H1 (cell line): ENCODE results near the gene MYADM. TPM values are rescaled to one million over a fixed set of nuclear protein-coding genes. Genes with fewer than 3 reads are reported as not detected.

Experiments
- CTCF ChIA-PET: fragments of 300-600 bp; sonication (Branson Sonifier 250); formaldehyde crosslinking; loops from one replicate; lab custom pipeline; 2021; ENCODE audit not compliant: partially characterized antibody; lab: Charles Lee
- POLR2A ChIA-PET: fragments of 300-600 bp; sonication (Branson Sonifier 250); formaldehyde crosslinking; loops from one replicate; lab custom pipeline; 2021; ENCODE audit warnings: inconsistent platforms; ENCODE audit not compliant: partially characterized antibody; lab: Charles Lee
- DNase-seq, 2 experiments: peaks; one replicate each; pipeline versions ENCODE4 v3.0.0 to v3.0.0-alpha.2; 2010 to 2022; ENCODE audit warnings: low spot score in 2 of 2, low read depth in 1 of 2, mixed read lengths in 1 of 2
- FAIRE-seq: peaks from 2 replicates; lab custom pipeline; 2011; peaks lifted over from hg19 to GRCh38; lab: Jason Lieb, UNC
- H2AFZ ChIP-seq: 2 replicates; pipeline ENCODE4 v1.8.1; 2012; ENCODE audit warnings: low read length, inconsistent platforms
- H2AK5ac ChIP-seq: 2 replicates; pipeline ENCODE4 v1.6.1; 2013; ENCODE audit warnings: low read depth, low read length
- H2BK120ac ChIP-seq: replicated peaks from 2 replicates; pipeline ENCODE3; 2013; ENCODE audit warnings: low read depth, low read length, inconsistent platforms
- H2BK12ac ChIP-seq: 2 replicates; pipeline ENCODE4 v1.6.1; 2013; ENCODE audit warnings: low read depth, low read length
- H2BK15ac ChIP-seq: 2 replicates; pipeline ENCODE4 v1.6.1; 2013; ENCODE audit warnings: low read length
- H2BK20ac ChIP-seq: 2 replicates; pipeline ENCODE4 v1.6.1; 2013; ENCODE audit warnings: low read length
- H2BK5ac ChIP-seq: 2 replicates; pipeline ENCODE4 v1.6.1; 2013; ENCODE audit warnings: low read depth, low read length
- H3K14ac ChIP-seq: 2 replicates; pipeline ENCODE4 v1.6.1; 2013; ENCODE audit warnings: inconsistent platforms; ENCODE audit not compliant: insufficient read length
- H3K18ac ChIP-seq: 2 replicates; pipeline ENCODE4 v1.6.1; 2013; ENCODE audit warnings: low read length; ENCODE audit errors: extremely low read depth
- H3K23ac ChIP-seq: 2 replicates; pipeline ENCODE4 v1.6.1; 2013; ENCODE audit warnings: inconsistent platforms; ENCODE audit not compliant: insufficient read length
- H3K23me2 ChIP-seq: 2 replicates; pipeline ENCODE4 v1.6.1; 2013; ENCODE audit warnings: low read depth, low read length
- H3K27ac ChIP-seq: 2 replicates; pipeline ENCODE4 v1.6.1; 2011; ENCODE audit warnings: low read depth, low read length, inconsistent platforms
- H3K27me3 ChIP-seq, 4 experiments: replicated peaks in 1 of 4; 1 replicate in 1 of 4; 2 replicates in 3 of 4; pipeline versions ENCODE4 v1.6.1 to v1.8.1; 2011 to 2013; ENCODE audit warnings: low read length in 3 of 4, mild to moderate bottlenecking in 3 of 4, inconsistent platforms in 2 of 4, mixed read lengths in 2 of 4, moderate library complexity in 1 of 4; ENCODE audit not compliant: control insufficient read depth in 3 of 4, insufficient read depth in 3 of 4; ENCODE audit errors: extremely low read depth in 1 of 4
- H3K36me3 ChIP-seq, 4 experiments: 2 replicates each; pipeline versions ENCODE4 v1.6.1 to v1.8.1; 2011 to 2013; ENCODE audit warnings: mild to moderate bottlenecking in 4 of 4, low read length in 3 of 4, moderate library complexity in 2 of 4, control low read depth in 1 of 4, inconsistent platforms in 1 of 4; ENCODE audit not compliant: insufficient read depth in 4 of 4, control insufficient read depth in 2 of 4
- H3K4ac ChIP-seq: replicated peaks from 2 replicates; pipeline ENCODE3; 2013; ENCODE audit warnings: low read length, low read depth, mixed read lengths, inconsistent platforms; ENCODE audit not compliant: insufficient read length
- H3K4me1 ChIP-seq, 4 experiments: replicated peaks in 1 of 4; 1 replicate in 1 of 4; 2 replicates in 3 of 4; pipeline versions ENCODE4 v1.6.1 to v1.8.1; 2011 to 2013; ENCODE audit warnings: low read length in 3 of 4, inconsistent platforms in 2 of 4, mixed read lengths in 1 of 4; ENCODE audit not compliant: insufficient read depth in 4 of 4, control insufficient read depth in 3 of 4
- H3K4me2 ChIP-seq, 2 experiments: 2 replicates each; pipeline versions ENCODE4 v1.6.1 to v1.8.1; 2011 to 2013; ENCODE audit warnings: low read depth in 2 of 2, low read length in 2 of 2, control low read depth in 1 of 2, inconsistent platforms in 1 of 2, mild to moderate bottlenecking in 1 of 2; ENCODE audit not compliant: insufficient read depth in 1 of 2
- H3K4me3 ChIP-seq, 4 experiments: fragments of 200-600, 300-600 bp in 1 of 4; sonication (generic), shearing (Covaris generic), sonication (Bioruptor Twin) in 1 of 4; 2 replicates each; pipeline versions ENCODE4 v1.5.1 to v1.8.1; 2011 to 2016; ENCODE audit warnings: low read length in 4 of 4, low read depth in 3 of 4, control low read depth in 2 of 4, inconsistent platforms in 2 of 4, mild to moderate bottlenecking in 2 of 4, mixed read lengths in 1 of 4, moderate library complexity in 1 of 4; ENCODE audit not compliant: insufficient read depth in 2 of 4; ENCODE audit errors: extremely low read depth in 1 of 4
- H3K56ac ChIP-seq: replicated peaks from 2 replicates; pipeline ENCODE3; 2013; ENCODE audit warnings: low read depth, mild to moderate bottlenecking, mixed read lengths, low read length, inconsistent platforms; ENCODE audit not compliant: insufficient read length
- H3K79me1 ChIP-seq: 2 replicates; pipeline ENCODE4 v1.6.1; 2013; ENCODE audit warnings: low read depth, low read length, control low read depth
- H3K79me2 ChIP-seq, 2 experiments: 2 replicates each; pipeline versions ENCODE4 v1.6.1 to v1.8.1; 2012 to 2013; ENCODE audit warnings: low read length in 2 of 2, mild to moderate bottlenecking in 2 of 2, inconsistent platforms in 1 of 2; ENCODE audit not compliant: insufficient read depth in 2 of 2, control insufficient read depth in 1 of 2
- H3K9ac ChIP-seq, 4 experiments: replicated peaks in 1 of 4; 1 replicate in 1 of 4; 2 replicates in 3 of 4; pipeline versions ENCODE4 v1.6.1 to v1.8.1; 2011 to 2013; ENCODE audit warnings: low read depth in 3 of 4, low read length in 3 of 4, control low read depth in 2 of 4, mild to moderate bottlenecking in 2 of 4, moderate library complexity in 2 of 4, inconsistent platforms in 1 of 4; ENCODE audit errors: extremely low read depth in 1 of 4
- H3K9me3 ChIP-seq, 2 experiments: 2 replicates each; pipeline versions ENCODE4 v1.6.1 to v1.8.1; 2012 to 2013; ENCODE audit warnings: mild to moderate bottlenecking in 2 of 2, moderate library complexity in 2 of 2, control low read depth in 1 of 2, inconsistent platforms in 1 of 2, low read depth in 1 of 2, low read length in 1 of 2, mixed read lengths in 1 of 2; ENCODE audit not compliant: insufficient read depth in 2 of 2
- H4K20me1 ChIP-seq, 2 experiments: replicated peaks in 1 of 2; 2 replicates each; pipeline versions ENCODE3 to v1.8.1; 2011 to 2013; ENCODE audit warnings: inconsistent platforms in 2 of 2, low read length in 2 of 2, mild to moderate bottlenecking in 1 of 2; ENCODE audit not compliant: insufficient read depth in 2 of 2, control insufficient read depth in 1 of 2
- H4K5ac ChIP-seq: 2 replicates; pipeline ENCODE4 v1.6.1; 2013; ENCODE audit warnings: low read length, low read depth, mixed read lengths, inconsistent platforms; ENCODE audit not compliant: insufficient read length
- H4K8ac ChIP-seq: 2 replicates; pipeline ENCODE4 v1.8.0; 2013; ENCODE audit warnings: mild to moderate bottlenecking, moderate library complexity, low read length, inconsistent platforms; ENCODE audit not compliant: insufficient read depth; ENCODE audit errors: extremely low read depth
- H4K91ac ChIP-seq: replicated peaks from 2 replicates; pipeline ENCODE3; 2013; ENCODE audit warnings: low read length, mixed read lengths, inconsistent platforms; ENCODE audit not compliant: insufficient read length
- CEBPB ChIP-seq: IDR thresholded peaks from 2 replicates; pipeline ENCODE4 v1.6.1; 2012; ENCODE audit warnings: low read depth, low read length
- CHD1 ChIP-seq: IDR thresholded peaks from 2 replicates; pipeline ENCODE4 v1.6.1; 2012; ENCODE audit warnings: low read depth, low read length, improper control_type of control experiment
- CTBP2 ChIP-seq: IDR thresholded peaks from 2 replicates; pipeline ENCODE4 v1.7.0; 2011; ENCODE audit warnings: borderline replicate concordance, mild to moderate bottlenecking, moderate library complexity, mixed read lengths, low read length; ENCODE audit not compliant: insufficient read depth, insufficient read length
- CTCF ChIP-seq, 3 experiments: IDR thresholded peaks; 1 replicate in 2 of 3; 2 replicates in 1 of 3; pipeline versions ENCODE4 v1.5.1 to v1.6.1; 2011; ENCODE audit warnings: low read length in 3 of 3, mild to moderate bottlenecking in 3 of 3, inconsistent platforms in 2 of 3, low read depth in 1 of 3, moderate library complexity in 1 of 3; ENCODE audit not compliant: insufficient read depth in 1 of 3; ENCODE audit errors: control extremely low read depth in 1 of 3
- EP300 ChIP-seq, 2 experiments: IDR thresholded peaks; 1 replicate in 1 of 2; 2 replicates in 1 of 2; pipeline ENCODE4 v1.6.1; 2011 to 2012; ENCODE audit warnings: low read depth in 2 of 2, low read length in 2 of 2, mild to moderate bottlenecking in 2 of 2, borderline replicate concordance in 1 of 2, inconsistent platforms in 1 of 2, moderate library complexity in 1 of 2
- SAP30 ChIP-seq: fragments of 300-600 bp; sonication (generic); IDR thresholded peaks from 2 replicates; pipeline ENCODE4 v1.7.1; 2012; ENCODE audit warnings: low read length, moderate library complexity, mild to moderate bottlenecking, inconsistent platforms; ENCODE audit not compliant: insufficient read depth, insufficient replicate concordance
- SIRT6 ChIP-seq: IDR thresholded peaks from one replicate; pipeline ENCODE4 v1.7.1; 2012; ENCODE audit warnings: low read length, inconsistent platforms
- TBP ChIP-seq: IDR thresholded peaks from 2 replicates; pipeline ENCODE4 v1.6.1; 2011; ENCODE audit warnings: low read depth, low read length, improper control_type of control experiment
- ZNF274 ChIP-seq: IDR thresholded peaks from 2 replicates; pipeline ENCODE4 v1.7.0; 2012; ENCODE audit warnings: low read length, borderline replicate concordance; ENCODE audit errors: extremely low read depth
- WGBS, 2 experiments: shearing (Covaris generic) in 1 of 2; methylation state at CpG; one replicate each; pipeline versions ENCODE4 v1.1.6 to v1.1.7; 2013 to 2015; ENCODE audit warnings: low lambda C conversion rate in 2 of 2, mixed read lengths in 2 of 2, inconsistent platforms in 1 of 2, low coverage in 1 of 2, missing lambda C conversion rate in 1 of 2; ENCODE audit not compliant: insufficient replicate concordance in 2 of 2, insufficient coverage in 1 of 2, insufficient read length in 1 of 2; ENCODE audit errors: extremely low coverage in 1 of 2, missing lambda C conversion rate in 1 of 2; 5-methylcytosine and 5-hydroxymethylcytosine counted together
- polyA plus RNA-seq, 7 experiments: library from polyadenylated mRNA; depleted of rRNA in 3 of 7; stranded (reverse) in 5 of 7; unstranded in 2 of 7; fragments of >200 nt in 5 of 7; fragments of 200-250 nt in 2 of 7; gene quantifications; 1 replicate in 5 of 7; 2 replicates in 1 of 7; 4 replicates in 1 of 7; pipeline versions ENCODE4 v1.2.1 to v1.2.3, GENCODE V29; 2011 to 2013; ENCODE audit warnings: missing spikeins in 2 of 7, mixed read lengths in 2 of 7
- total RNA-seq: library from RNA; stranded (reverse); fragmentation: NEBNext Ultra II Directional; extraction: Animal tissue kit (Norgen Biotek cat#: 25700); gene quantifications from 2 replicates; pipeline ENCODE4 v1.2.1, GENCODE V29; 2021

MYADM gene
- total and polyA plus RNA-seq, 2 of the 8 experiments (the other 6 are each of a cell fraction or from before 2014, with no cell fraction given) = 70.1 to 74.2 TPM

DNA sequence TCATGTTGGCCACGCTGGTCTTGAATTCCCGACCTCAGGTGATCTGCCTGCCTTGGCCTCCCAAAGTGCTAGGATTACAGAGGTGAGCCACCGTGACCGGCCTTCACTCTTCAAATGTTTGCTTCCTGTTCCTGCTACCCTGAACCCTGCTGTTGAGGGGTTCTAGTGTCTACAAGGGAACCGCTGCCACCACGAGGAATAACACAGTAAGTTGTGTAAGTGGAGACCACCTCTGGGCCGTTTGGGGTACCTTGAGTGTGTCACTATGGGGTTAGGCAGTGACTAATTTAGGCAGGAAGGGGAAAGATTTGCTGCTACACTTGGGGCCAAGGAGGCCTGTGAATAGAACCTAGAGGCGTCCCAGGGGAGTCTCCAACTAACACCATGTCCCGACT lies 2.2 kb upstream of the MYADM start:
- POLR2A ChIA-PET = interaction anchor here (0.6 to 7.1 kb wide), 22 partner anchors 9 to 250 kb away, joined by 3 to 137 read pairs (median 4); partner anchors contain the start of genes CACNG8, PRKCG, PRPF31 and TFPT
- H3K56ac ChIP-seq = no peak overlapping the region
- H2AFZ ChIP-seq = no peak overlapping the region
- H3K4me1 ChIP-seq = peaks cover 0 to 10% (median 6%) of the 10 kb centered on the region in 4 experiments; a peak in 6 of 7 replicates
- no peak overlapping the region for H2BK20ac ChIP-seq
- CTCF ChIA-PET = interaction anchor here (0.7 to 5.1 kb wide), 4 partner anchors 12 to 68 kb away, joined by 3 to 23 read pairs (median 12); no protein-coding TSS in a partner anchor
- peak overlapping the region in 3 of 4 experiments; percentile 57 to 85 (median 83); a peak in 5 of 7 replicates for H3K9ac ChIP-seq
- peak overlapping the region; percentile 99 for H2BK5ac ChIP-seq
- H3K79me1 ChIP-seq = peaks cover 2% of the 10 kb centered on the region; the same call in 1 of the 2 replicates
- peaks cover 0 to 7% of the 10 kb centered on the region in 2 experiments; a peak in 1 of 4 replicates for H3K79me2 ChIP-seq
- peak overlapping the region; percentile 78 for H4K91ac ChIP-seq
- FAIRE-seq = no peak
- H4K8ac ChIP-seq = peak overlapping the region; percentile 86
- H4K5ac ChIP-seq = no peak overlapping the region
- H3K27me3 ChIP-seq = no peaks in the 10 kb centered on the region
- H2BK15ac ChIP-seq = 0 out of 2 replicates have a peak overlapping the region, but pooled peaks have one; percentile 10
- H3K14ac ChIP-seq = no peak overlapping the region
- H3K36me3 ChIP-seq = no peaks in the 10 kb centered on the region; a peak in 1 of 8 replicates
- WGBS, 2 experiments = 68% methylated on average over 9 of the region's 9 CpGs; no CpG with 5 or more reads in 1 of the 2 experiments
- H3K4me3 ChIP-seq = peak overlapping the region; percentile 49 to 76 (median 62)
- H3K27ac ChIP-seq = peak overlapping the region; percentile 96; the same call in 1 of the 2 replicates
- no peak overlapping the region for H3K23ac ChIP-seq
- H3K9me3 ChIP-seq = no peaks in the 10 kb centered on the region
- DNase-seq = no peak
- H3K18ac ChIP-seq = peak overlapping the region; percentile 65
- peaks cover 16% of the 10 kb centered on the region; the same call in 1 of the 2 replicates for H3K23me2 ChIP-seq
- H2BK120ac ChIP-seq = peak overlapping the region; percentile 82
- H2BK12ac ChIP-seq = peak overlapping the region; percentile 45
- H3K4ac ChIP-seq = no peak overlapping the region
- H3K4me2 ChIP-seq = peak overlapping the region; percentile 69 to 87
- peak overlapping the region; percentile 79; the same call in 1 of the 2 replicates for H2AK5ac ChIP-seq
- H4K20me1 ChIP-seq = peaks cover 0 to 4% of the 10 kb centered on the region in 2 experiments
- TF ChIP-seq CHD1 (no peak), EP300 (IDR thresholded peaks at IDR 0.05; ENCODE audit: borderline replicate concordance in 1 of 2, low read depth in 2 of 2, low read length in 2 of 2) (no peak), CTBP2 (no peak), SIRT6 (no peak), TBP (no peak), ZNF274 (no peak), SAP30 (no peak), CTCF (IDR thresholded peaks at IDR 0.05; ENCODE audit: control extremely low read depth in 1 of 3, insufficient read depth in 1 of 3, low read depth in 1 of 3, low read length in 3 of 3) (peak in 1 of 3 experiments; percentile 5; a peak in 1 of 4 replicates), CEBPB (no peak)
